ENCODE data around the gene CCDC38.
"Not testable (repeated sequence)": the region's sequence is repeated elsewhere in the genome, so short reads cannot be mapped to it uniquely, and the experiment has no call there.

CCDC38 gene

GRCh38 chr12:95882873-95883272 is 59.5 kb downstream of the CCDC38 start:
- no peak for DNase-seq (ENCODE audit: low read depth in 2 of 2)

GRCh38 chr12:95882080-95882479 is 60.3 kb downstream of the CCDC38 start:
- DNase-seq (ENCODE audit: low read depth in 2 of 2): no peak

GRCh38 chr12:95881331-95881955 is 61.0 kb downstream of the CCDC38 start:
- no peak for DNase-seq (ENCODE audit: low read depth in 2 of 2)

GRCh38 chr12:95880895-95881294 is 61.5 kb downstream of the CCDC38 start:
- DNase-seq (ENCODE audit: low read depth in 2 of 2): no peak

DNA sequence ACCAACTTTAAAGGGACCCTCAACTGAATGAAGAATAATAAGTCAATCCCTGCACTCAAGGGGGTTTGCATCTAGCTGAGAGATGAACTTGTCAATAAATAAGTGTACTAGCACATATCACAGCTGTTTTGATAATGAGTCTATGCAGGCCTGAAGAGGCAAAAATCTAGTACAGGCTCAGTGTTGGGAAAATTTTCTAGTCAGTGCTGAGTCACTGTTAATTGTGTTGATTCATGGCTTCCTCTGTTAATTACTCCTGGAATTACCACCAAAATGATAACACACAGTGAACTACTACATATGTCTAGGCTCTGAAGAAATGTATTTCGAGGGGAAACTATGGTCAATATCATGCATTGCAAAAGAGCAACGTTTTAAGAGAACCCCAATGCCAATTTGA is 64.8 kb downstream of the CCDC38 start:
- DNase-seq (ENCODE audit: low read depth in 2 of 2): no peak

DNA sequence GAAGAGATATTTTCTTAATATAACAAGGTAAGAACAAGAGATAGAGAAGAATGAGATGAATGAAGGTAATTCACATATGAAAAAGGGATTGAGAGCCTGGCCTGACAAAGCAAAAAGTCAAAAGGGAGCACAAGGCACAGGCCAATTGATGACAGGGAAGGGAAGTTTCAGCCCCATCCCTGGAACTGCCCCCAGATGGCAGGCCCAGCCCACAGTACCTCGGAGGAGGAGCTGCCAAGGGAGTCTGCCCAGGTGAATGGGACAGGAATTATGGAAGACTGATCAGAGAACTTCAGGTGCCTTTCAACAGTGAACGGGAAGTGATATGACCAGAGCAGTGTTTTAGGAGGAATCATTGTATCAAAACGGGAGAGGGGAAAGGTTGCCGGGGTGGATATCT is 68.0 kb downstream of the CCDC38 start:
- no peak for DNase-seq (ENCODE audit: low read depth in 2 of 2)

DNA sequence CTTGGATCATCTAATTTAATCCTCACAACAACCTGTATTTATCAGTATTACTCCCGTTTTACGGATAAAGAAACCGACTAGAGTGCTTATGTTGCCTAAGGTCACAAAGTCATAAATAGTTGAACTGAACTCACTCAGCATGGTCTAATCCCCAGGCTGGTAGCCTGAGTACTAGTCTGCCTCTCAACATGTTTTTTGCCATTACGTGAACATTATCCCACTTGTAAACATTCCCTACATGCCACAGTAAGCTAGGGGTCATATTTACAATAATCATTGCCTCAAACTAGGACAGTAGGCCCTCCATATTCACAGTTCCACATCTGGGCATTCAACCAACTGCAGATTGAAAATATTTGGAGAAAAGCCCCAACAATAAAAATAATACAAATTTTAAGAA is 71.5 kb downstream of the CCDC38 start:
- no peak for DNase-seq (ENCODE audit: low read depth in 2 of 2)

DNA sequence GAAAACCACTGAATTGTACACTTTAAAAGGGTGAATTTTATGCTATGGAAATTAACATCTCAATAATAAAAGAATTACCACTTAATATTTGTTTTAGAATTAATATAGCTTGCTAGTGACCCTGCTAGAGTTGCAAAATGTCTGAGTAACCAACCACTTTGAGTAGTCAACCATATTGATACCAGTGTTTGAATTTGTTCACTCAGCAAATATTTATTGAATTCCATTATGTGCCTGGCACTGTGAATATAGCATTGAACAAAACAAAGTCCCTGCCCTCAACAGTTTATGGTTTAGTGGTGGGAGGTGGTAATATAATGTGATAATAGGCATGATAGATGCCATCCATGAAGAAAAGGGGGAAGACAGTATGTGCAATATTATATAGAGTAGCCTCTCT is 79.1 kb downstream of the CCDC38 start:
- DNase-seq (ENCODE audit: low read depth in 2 of 2): no peak

DNA sequence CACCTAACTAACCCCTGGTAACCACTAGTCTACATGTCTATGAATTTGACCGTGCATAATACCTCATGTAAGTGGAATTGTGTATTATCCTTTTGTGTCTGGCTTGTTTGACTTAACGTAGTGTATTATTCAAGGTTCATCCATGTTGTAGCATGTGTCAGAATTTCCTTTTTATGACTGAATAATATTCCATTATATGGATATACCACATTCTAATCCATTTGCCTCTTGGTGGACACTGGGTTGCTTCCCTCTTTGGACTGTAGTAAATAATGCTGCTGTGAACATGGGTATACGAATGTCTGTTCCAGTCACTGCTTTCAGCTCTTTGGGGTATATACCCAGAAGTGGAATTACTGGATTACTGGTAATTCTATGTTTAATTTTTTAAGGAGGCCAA is 80.4 kb downstream of the CCDC38 start:
- no peak for DNase-seq (ENCODE audit: low read depth in 2 of 2)

GRCh38 chr12:95859947-95860850 is 82.2 kb downstream of the CCDC38 start:
- no peak for DNase-seq (ENCODE audit: low read depth in 2 of 2)

DNA sequence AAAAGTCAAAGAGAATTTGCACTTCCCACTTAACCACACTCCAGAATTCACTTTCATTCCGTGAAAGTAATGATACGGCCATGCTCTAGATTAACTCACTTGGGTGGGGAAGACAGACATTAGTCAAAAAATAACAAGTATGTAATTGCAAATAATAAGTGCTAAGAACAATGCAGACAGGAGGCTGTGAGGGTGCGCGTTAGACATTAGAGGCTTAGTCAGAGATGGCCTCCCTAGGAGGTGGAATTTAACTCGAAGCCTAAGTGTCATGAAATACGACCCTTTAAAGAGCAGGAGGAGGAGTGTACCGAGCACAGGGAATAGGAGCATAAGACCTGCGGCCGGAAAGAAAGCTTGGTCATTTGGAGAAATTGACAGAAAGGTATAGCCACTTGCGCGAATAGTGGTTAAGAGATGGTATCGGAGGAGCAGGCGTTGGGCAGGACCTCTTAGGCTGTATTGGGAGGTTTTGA is 83.0 kb downstream of the CCDC38 start:
- DNase-seq (ENCODE audit: low read depth in 2 of 2): no peak

DNA sequence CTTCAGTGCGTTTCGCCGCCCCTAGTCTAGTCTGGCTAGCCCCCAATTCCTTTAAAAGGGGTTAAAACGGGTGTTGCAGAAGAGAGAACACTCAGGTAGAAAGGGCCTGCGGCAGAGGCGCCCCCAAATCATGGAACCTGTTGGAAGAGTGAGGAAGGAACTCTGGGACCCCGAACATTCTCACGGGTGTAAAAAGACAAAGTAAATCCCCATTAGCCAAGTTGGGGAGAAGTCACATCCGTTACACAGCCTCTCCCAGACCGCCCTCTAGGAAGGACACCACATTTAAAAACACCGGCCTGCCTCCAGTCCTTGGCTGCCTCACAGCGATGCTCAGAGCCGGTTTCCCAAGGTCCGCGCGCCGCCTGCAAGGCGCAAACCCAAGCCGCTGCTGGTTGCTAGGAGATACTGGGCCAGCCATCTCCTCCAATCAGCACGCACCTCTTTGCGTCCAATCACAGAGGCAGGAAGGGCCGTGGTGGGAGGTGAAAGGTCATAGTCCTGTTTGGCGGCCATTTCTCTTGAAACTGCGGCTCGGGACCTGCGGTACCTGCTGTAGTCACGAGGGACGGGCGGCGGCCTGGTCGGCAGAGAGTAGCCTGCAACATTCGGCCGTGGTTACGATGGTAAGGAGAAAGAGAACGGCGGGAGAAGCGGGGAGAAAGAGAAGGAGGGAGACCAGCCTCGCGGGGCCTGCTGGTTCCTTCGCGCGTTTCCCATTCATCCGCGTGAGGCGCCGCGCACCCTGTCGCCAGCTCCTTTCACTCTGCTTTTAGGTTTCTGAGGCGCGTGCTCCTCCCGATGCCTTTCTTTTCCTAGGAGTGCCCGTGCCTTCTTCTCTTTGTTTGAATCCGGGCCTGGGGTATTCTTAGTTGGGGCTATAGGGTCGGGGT is 83.7 kb downstream of the CCDC38 start, which contains the start of gene SNRPF:
Gene SNRPF (plus strand): TSS at position 502 of the 893 bp plus-strand sequence. CDS start 122 bp downstream, at position 624.
- DNase-seq (ENCODE audit: low read depth in 2 of 2): peak; percentile 84 to 90

DNA sequence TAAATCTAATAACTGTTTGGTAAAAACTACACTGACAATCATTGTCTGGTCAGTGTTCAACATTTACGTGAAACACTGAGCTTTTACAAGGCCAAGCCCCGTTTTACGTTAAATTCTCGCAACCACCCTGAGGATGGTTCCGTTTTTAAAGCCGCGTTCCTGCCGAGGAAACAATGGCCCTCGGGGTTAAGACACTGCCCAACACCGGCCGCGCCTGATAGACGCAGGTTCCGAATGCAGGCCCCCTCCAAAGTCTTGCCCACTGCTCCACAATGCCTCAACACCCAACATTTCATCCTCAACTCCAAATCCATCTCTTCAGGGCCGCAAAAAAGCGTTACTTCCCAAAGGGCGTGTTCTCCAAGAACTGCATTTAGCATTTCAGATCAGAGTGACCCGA is 84.6 kb downstream of the CCDC38 start:
- DNase-seq (ENCODE audit: low read depth in 2 of 2): no peak

GRCh38 chr12:95857156-95857555 is 85.3 kb downstream of the CCDC38 start:
- no peak for DNase-seq (ENCODE audit: low read depth in 2 of 2)

GRCh38 chr12:95852133-95852532 is 90.3 kb downstream of the CCDC38 start:
- no peak for DNase-seq (ENCODE audit: low read depth in 2 of 2)

- DNase-seq (ENCODE audit: low read depth in 2 of 2): no peak
Measured at GRCh38 chr12:95851606-95852005, 90.8 kb downstream of the CCDC38 start.

DNA sequence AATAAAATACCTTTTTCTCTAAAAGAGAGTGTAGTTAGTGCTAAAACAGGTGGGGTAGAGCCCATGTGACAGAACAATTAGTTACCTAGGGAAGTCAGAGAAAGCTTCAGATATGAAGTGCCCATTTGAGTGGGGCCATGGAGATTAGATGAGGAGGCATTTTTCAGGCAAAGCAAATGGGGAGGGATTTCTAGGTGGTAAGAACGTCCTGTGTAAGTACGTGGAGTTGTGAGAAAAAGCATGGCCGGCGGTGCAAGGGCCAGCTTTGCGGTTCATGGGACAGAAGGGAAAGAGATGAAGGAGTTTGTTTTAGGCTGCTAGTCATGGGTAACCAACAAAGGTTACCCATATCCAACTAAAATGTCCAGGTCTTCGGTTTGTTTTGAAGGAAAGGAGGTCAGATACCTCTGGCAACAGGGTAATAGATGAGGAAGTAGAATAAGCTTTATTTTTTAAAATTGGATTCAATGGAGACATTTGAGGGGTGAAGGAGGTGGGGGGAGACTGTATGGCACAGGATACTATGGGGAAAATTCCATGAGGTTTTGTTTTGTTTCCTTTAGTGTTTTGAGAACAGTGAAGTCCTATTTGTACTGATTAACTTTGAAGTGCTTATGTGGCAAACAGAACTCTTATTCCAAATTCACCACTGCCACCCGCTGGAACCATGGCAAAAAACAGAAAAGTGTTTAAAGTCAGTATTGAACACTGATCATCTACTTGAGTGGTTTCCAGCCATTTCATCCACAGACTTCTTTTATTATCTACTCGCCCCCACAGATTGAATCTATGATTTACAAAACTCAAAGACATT is 93.6 kb downstream of the CCDC38 start:
- DNase-seq (ENCODE audit: low read depth in 2 of 2): no peak

GRCh38 chr12:95842426-95842825 is 100.0 kb downstream of the CCDC38 start:
- not testable (repeated sequence) for DNase-seq (ENCODE audit: low read depth in 2 of 2)

- no peak for DNase-seq (ENCODE audit: low read depth in 2 of 2)
Measured at GRCh38 chr12:95838125-95838524, 104.3 kb downstream of the CCDC38 start.

DNA sequence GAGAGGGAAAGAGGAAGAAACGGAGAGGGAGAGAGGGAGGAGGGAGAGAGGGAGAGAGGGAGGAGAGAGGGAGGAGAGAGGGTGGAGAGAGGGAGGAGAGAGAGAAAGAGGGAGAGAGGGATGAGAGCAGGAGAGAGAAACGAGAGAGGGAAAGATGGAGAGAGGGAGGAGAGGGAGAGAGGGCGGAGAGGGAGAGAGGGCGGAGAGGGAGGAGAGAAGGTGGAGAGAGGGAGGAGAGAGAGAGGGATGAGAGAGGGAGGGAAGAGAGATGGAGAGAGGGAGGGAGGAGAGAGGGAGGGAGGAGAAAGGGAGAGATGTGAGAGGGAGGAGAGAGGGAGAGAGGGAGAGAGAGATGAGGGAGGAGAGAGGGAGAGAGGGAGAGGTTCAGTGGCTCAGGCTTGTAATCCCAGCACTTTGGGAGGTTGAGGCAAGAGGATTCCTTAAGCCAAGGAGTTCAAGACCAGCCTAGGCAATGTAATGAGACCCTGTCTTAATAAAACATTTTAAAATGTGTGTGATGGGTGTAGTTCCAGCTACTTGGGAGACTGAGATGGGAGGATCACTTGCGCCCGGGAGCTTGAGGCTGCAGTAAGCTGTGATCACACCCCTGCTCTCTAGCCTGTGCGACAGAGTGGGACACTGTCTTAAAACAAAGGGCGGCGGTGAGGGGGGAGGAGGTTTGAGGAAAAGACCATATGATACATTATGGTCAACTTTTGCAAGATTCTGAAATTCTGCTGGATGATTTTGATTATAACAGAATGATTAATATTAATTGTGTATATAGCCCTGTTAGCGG is 105.0 kb downstream of the CCDC38 start:
- DNase-seq (ENCODE audit: low read depth in 2 of 2): no peak

Measured in stimulated activated CD8-positive, alpha-beta memory T cell treated with anti-CD3 and anti-CD28 coated beads, Interleukin-15, amount 100 ng/mL, for 4 hours (primary cell).